Spleen (tissue), 11 donors: Measurements from ENCODE around the gene KCNJ16. TPM values are rescaled to one million over a fixed set of nuclear protein-coding genes. Genes with fewer than 3 reads are reported as not detected.

Experiments
- DNase-seq: peaks from one replicate; pipeline ENCODE4 v3.0.0-alpha.2; 2020
- H3K27ac ChIP-seq, 8 donors: fragments of 200-600 bp; sonication (generic) in 7 of 8; 1 replicate in 4 of 8; 2 replicates in 4 of 8; pipeline versions ENCODE4 v1.5.0 to v1.8.0; 2016 to 2021; ENCODE audit warnings: inconsistent platforms in 4 of 8, mild to moderate bottlenecking in 4 of 8, moderate library complexity in 1 of 8
- H3K27me3 ChIP-seq, 7 donors: fragments of 200-600 bp; sonication (generic) in 6 of 7; replicated peaks in 1 of 7; 1 replicate in 4 of 7; 2 replicates in 3 of 7; pipeline versions ENCODE4 v1.5.0 to v1.8.0; 2016 to 2021; ENCODE audit warnings: inconsistent platforms in 3 of 7, mild to moderate bottlenecking in 1 of 7
- H3K36me3 ChIP-seq, 6 donors: fragments of 200-600 bp; sonication (generic) in 5 of 6; 1 replicate in 4 of 6; 2 replicates in 2 of 6; pipeline versions ENCODE4 v1.5.0 to v1.8.0; 2016 to 2021; ENCODE audit warnings: inconsistent platforms in 2 of 6
- H3K4me1 ChIP-seq, 6 donors: fragments of 200-600 bp; sonication (generic) in 5 of 6; 1 replicate in 3 of 6; 2 replicates in 3 of 6; pipeline versions ENCODE4 v1.5.0 to v1.8.0; 2016 to 2021; ENCODE audit warnings: inconsistent platforms in 3 of 6
- H3K4me3 ChIP-seq, 8 donors: fragments of 200-600 bp; sonication (generic) in 7 of 8; 1 replicate in 4 of 8; 2 replicates in 4 of 8; pipeline versions ENCODE4 v1.5.0 to v1.8.0; 2016 to 2021; ENCODE audit warnings: inconsistent platforms in 4 of 8, mild to moderate bottlenecking in 4 of 8, moderate library complexity in 2 of 8
- H3K9me3 ChIP-seq, 8 donors: fragments of 200-600 bp; sonication (generic) in 7 of 8; 1 replicate in 4 of 8; 2 replicates in 4 of 8; pipeline versions ENCODE4 v1.5.0 to v1.8.0; 2016 to 2021; ENCODE audit warnings: inconsistent platforms in 4 of 8
- CTCF ChIP-seq, 11 experiments: fragments of 200-600 bp in 7 of 11; fragments of 450-650 bp in 4 of 11; sonication (generic) in 4 of 11; IDR thresholded peaks in 8 of 11; conservative IDR thresholded peaks in 3 of 11; 1 replicate in 7 of 11; 2 replicates in 4 of 11; pipeline versions ENCODE4 v1.4.0 to v1.8.0; 2016 to 2021; ENCODE audit warnings: antibody characterized with exemption in 11 of 11, inconsistent platforms in 4 of 11, mild to moderate bottlenecking in 1 of 11
- POLR2A ChIP-seq, 3 donors: fragments of 450-650 bp; IDR thresholded peaks; one replicate each; pipeline ENCODE4 v1.5.1; 2017; ENCODE audit warnings: antibody characterized with exemption in 3 of 3, mild to moderate bottlenecking in 1 of 3
- POLR2AphosphoS5 ChIP-seq, 3 donors: sonication (generic); formaldehyde crosslinking; IDR thresholded peaks; one replicate each; pipeline ENCODE4 v1.5.1; 2017; ENCODE audit warnings: antibody characterized with exemption in 3 of 3
- WGBS, 5 donors: extraction: QIAGEN DNeasy Blood & Tissue Kit in 3 of 5; methylation state at CpG; one replicate each; pipeline versions ENCODE4 v1.1.5 to v1.1.7; 2013 to 2018; 5-methylcytosine and 5-hydroxymethylcytosine counted together
- intact Hi-C: fragments of 100-400 bp; cut with DNase I; formaldehyde crosslinking; loops from one replicate; pipeline ENCODE4 v1.15.0; 2023; ENCODE audit warnings: low total_unique reads
- polyA plus RNA-seq, 3 donors: library from polyadenylated mRNA; stranded (reverse); fragments of 200-250 nt; gene quantifications; one replicate each; pipeline ENCODE4 v1.2.1, GENCODE V29; 2013
- total RNA-seq, 7 donors: library from RNA; depleted of rRNA in 3 of 7; stranded (reverse); fragments of >200 nt in 3 of 7; fragmentation: NEBNext Ultra II Directional in 4 of 7; extraction: Animal tissue kit (Norgen Biotek cat#: 25700) in 4 of 7; gene quantifications; one replicate each; pipeline versions ENCODE4 v1.1.0 to v1.2.1, GENCODE V29; 2016 to 2021
- donor health status: healthy with polysubstance abuse.
- donor health status: DM: no; HTN: no; CAD: no; lungs with moderate emphysema.
- donor health status: DM: no; HTN: no; CAD: no.
- donor health status: Bipolar disorder and iron deficiency.
- donor health status: healthy.
- donor health status: DM: no; HTN: no; CAD: no.
- donor health status: DM: yes; HTN: yes; CAD: no.

The KCNJ16 gene
- total and polyA plus RNA-seq, 10 donors = 0.12 to 2.2 (median 0.86) TPM

DNA sequence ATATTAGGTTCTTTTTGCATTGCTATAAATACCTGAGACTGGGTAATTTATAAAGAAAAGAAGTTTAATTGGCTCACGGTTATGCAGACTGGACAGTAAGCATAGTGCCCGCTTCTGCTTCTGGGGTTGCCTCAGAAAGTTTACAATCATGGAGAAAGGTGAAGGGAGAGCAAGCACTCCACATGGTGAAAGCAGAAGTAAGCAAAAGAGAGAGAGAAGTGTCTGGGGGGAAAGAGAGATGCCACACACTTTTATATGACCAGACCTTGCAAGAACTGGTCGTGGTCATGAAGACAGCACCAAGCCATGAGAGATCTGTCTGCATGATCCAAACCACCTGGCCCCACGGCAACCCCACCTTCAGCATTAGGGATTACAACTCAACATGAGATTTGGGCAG is 45.4 kb downstream of the KCNJ16 start:
- TF ChIP-seq POLR2A (IDR thresholded peaks at IDR 0.05) (no peak), POLR2AphosphoS5 (IDR thresholded peaks at IDR 0.05) (no peak), CTCF (IDR thresholded peaks at IDR 0.05 in 8 of 11, conservative IDR thresholded peaks at IDR 0.05 in 3 of 11) (no peak)
- 50 to 66% (median 53%) methylated on average over 4 of the region's 4 CpGs for WGBS, 5 donors
- intact Hi-C loops = no loop called here
- H3K4me3 ChIP-seq = no peak overlapping the region
- H3K36me3 ChIP-seq = no peaks in the 10 kb centered on the region
- no peaks in the 10 kb centered on the region for H3K27me3 ChIP-seq
- H3K9me3 ChIP-seq = peaks cover 0 to 16% (median 0%) of the 10 kb centered on the region in 8 donors
- H3K27ac ChIP-seq = peak overlapping the region in 6 of 8 donors; percentile 24 to 60 (median 44)
- peaks cover 0 to 40% (median 14%) of the 10 kb centered on the region in 6 donors for H3K4me1 ChIP-seq
- DNase-seq = no peak

- WGBS, 5 donors = 9 to 25% (median 12%) methylated on average over 3 of the region's 3 CpGs
- intact Hi-C loops = no loop called here
- H3K9me3 ChIP-seq = peaks cover 0 to 16% (median 0%) of the 10 kb centered on the region in 8 donors
- H3K36me3 ChIP-seq = no peaks in the 10 kb centered on the region
- no peak for DNase-seq
- peaks cover 0 to 40% (median 14%) of the 10 kb centered on the region in 6 donors for H3K4me1 ChIP-seq
- peak overlapping the region in 7 of 8 donors; percentile 23 to 60 (median 30) for H3K27ac ChIP-seq
- H3K4me3 ChIP-seq = no peak overlapping the region
- H3K27me3 ChIP-seq = no peaks in the 10 kb centered on the region
- TF ChIP-seq POLR2A (IDR thresholded peaks at IDR 0.05) (no peak), CTCF (IDR thresholded peaks at IDR 0.05 in 8 of 11, conservative IDR thresholded peaks at IDR 0.05 in 3 of 11) (no peak), POLR2AphosphoS5 (IDR thresholded peaks at IDR 0.05) (no peak)
Observed at GRCh38 chr17:70121126-70121525, 46.1 kb downstream of the KCNJ16 start.

- Histone ChIP-seq H3K4me1 (peaks cover 0 to 40% (median 14%) of the 10 kb centered on the region in 6 donors), H3K27me3 (no peaks in the 10 kb centered on the region), H3K9me3 (peaks cover 0 to 16% (median 0%) of the 10 kb centered on the region in 8 donors), H3K4me3 (no peak overlapping the region), H3K36me3 (no peaks in the 10 kb centered on the region), H3K27ac (peak overlapping the region in 4 of 8 donors; percentile 17 to 66 (median 41))
- intact Hi-C loops = no loop called here
- WGBS, 5 donors = 48 to 62% (median 58%) methylated on average over 2 of the region's 2 CpGs
- TF ChIP-seq POLR2AphosphoS5 (IDR thresholded peaks at IDR 0.05) (no peak), POLR2A (IDR thresholded peaks at IDR 0.05) (no peak), CTCF (IDR thresholded peaks at IDR 0.05 in 8 of 11, conservative IDR thresholded peaks at IDR 0.05 in 3 of 11) (no peak)
- DNase-seq = no peak
Observed at GRCh38 chr17:70123193-70123592, 48.2 kb downstream of the KCNJ16 start.

GRCh38 chr17:70124723-70125122 is 49.7 kb downstream of the KCNJ16 start:
- DNase-seq = no peak
- WGBS, 5 donors = 71 to 85% (median 75%) methylated on average over 3 of the region's 3 CpGs
- H3K4me1 ChIP-seq = peaks cover 0 to 38% (median 14%) of the 10 kb centered on the region in 6 donors
- no peaks in the 10 kb centered on the region for H3K36me3 ChIP-seq
- peaks cover 0 to 10% (median 0%) of the 10 kb centered on the region in 8 donors for H3K9me3 ChIP-seq
- H3K27ac ChIP-seq = no peak overlapping the region
- no peaks in the 10 kb centered on the region for H3K27me3 ChIP-seq
- intact Hi-C loops = no loop called here
- TF ChIP-seq CTCF (IDR thresholded peaks at IDR 0.05 in 8 of 11, conservative IDR thresholded peaks at IDR 0.05 in 3 of 11) (no peak), POLR2AphosphoS5 (IDR thresholded peaks at IDR 0.05) (no peak), POLR2A (IDR thresholded peaks at IDR 0.05) (no peak)
- H3K4me3 ChIP-seq = no peak overlapping the region
